Heart right ventricle (tissue), 16 donors: ENCODE results near the gene NPFFR1. TPM values are rescaled to one million over a fixed set of nuclear protein-coding genes. Genes with fewer than 3 reads are reported as not detected.
"Not testable (repeated sequence)": the region's sequence is repeated elsewhere in the genome, so short reads cannot be mapped to it uniquely, and the experiment has no call there.

Experiments
- ATAC-seq, 8 donors: fragments of 200-7000 bp; cut with Tn5 transposase; one replicate each; pipeline ENCODE4 v1.9.1; 2020; ENCODE audit warnings: mild to moderate bottlenecking in 8 of 8, moderate library complexity in 8 of 8, moderate number of reproducible peaks in 1 of 8
- DNase-seq, 2 donors: peaks; one replicate each; pipeline ENCODE4 v3.0.0-alpha.2; 2020
- H3K27ac ChIP-seq, 10 donors: fragments of 200-600 bp; sonication (generic) in 2 of 10; one replicate each; pipeline versions ENCODE4 v1.5.0 to v1.8.0; 2020 to 2022; ENCODE audit warnings: mild to moderate bottlenecking in 3 of 10
- H3K27me3 ChIP-seq, 7 donors: fragments of 200-600 bp; one replicate each; pipeline ENCODE4 v1.8.0; 2021 to 2022; ENCODE audit warnings: mild to moderate bottlenecking in 2 of 7
- H3K36me3 ChIP-seq, 9 donors: fragments of 200-600 bp; sonication (generic) in 1 of 9; one replicate each; pipeline versions ENCODE4 v1.5.0 to v1.8.0; 2020 to 2022; ENCODE audit warnings: mild to moderate bottlenecking in 2 of 9
- H3K4me1 ChIP-seq, 9 donors: fragments of 200-600 bp; sonication (generic) in 1 of 9; one replicate each; pipeline versions ENCODE4 v1.5.0 to v1.8.0; 2020 to 2022; ENCODE audit warnings: mild to moderate bottlenecking in 4 of 9
- H3K4me3 ChIP-seq, 10 donors: fragments of 200-600 bp; sonication (generic) in 2 of 10; one replicate each; pipeline versions ENCODE4 v1.5.0 to v1.8.0; 2020 to 2022; ENCODE audit warnings: mild to moderate bottlenecking in 7 of 10, moderate library complexity in 2 of 10
- H3K9me3 ChIP-seq, 11 donors: fragments of 200-600 bp in 10 of 11; sonication (generic) in 2 of 11; one replicate each; pipeline versions ENCODE4 v1.5.0 to v1.8.0; 2013 to 2022; ENCODE audit warnings: mild to moderate bottlenecking in 2 of 11, control low read depth in 1 of 11, moderate library complexity in 1 of 11
- CTCF ChIP-seq, 9 donors: fragments of 200-600 bp; sonication (generic) in 2 of 9; IDR thresholded peaks; one replicate each; pipeline versions ENCODE4 v1.5.0 to v1.8.0; 2021 to 2022; ENCODE audit warnings: antibody characterized with exemption in 9 of 9, mild to moderate bottlenecking in 5 of 9, moderate library complexity in 1 of 9
- WGBS, 2 donors: extraction: QIAGEN DNeasy Blood & Tissue Kit; methylation state at CpG; one replicate each; pipeline ENCODE4 v1.1.7; 2013; ENCODE audit warnings: inconsistent platforms in 1 of 2; 5-methylcytosine and 5-hydroxymethylcytosine counted together
- intact Hi-C, 10 donors: fragments of 100-400 bp; cut with DNase I; formaldehyde crosslinking; loops; one replicate each; pipeline versions ENCODE4 v1.11.1 to v1.14.2; 2022
- polyA plus RNA-seq, 2 donors: library from polyadenylated mRNA; stranded (reverse); fragments of 200-250 nt; gene quantifications; one replicate each; pipeline ENCODE4 v1.2.3, GENCODE V29; 2013
- total RNA-seq, 10 donors: library from RNA; stranded (reverse); fragmentation: NEBNext Ultra II Directional in 3 of 10; extraction: Animal tissue kit (Norgen Biotek cat#: 25700) in 3 of 10; gene quantifications; one replicate each; pipeline versions ENCODE4 v1.2.1 to v1.2.4, GENCODE V29; 2021 to 2023
- donor health status: Arrhythmogenic right ventricular cardiomyopathy.
- donor health status: ischemic (EF 13 %, LVEDD 7.1; RV severe dilation, severe dysfunction).
- donor health status: healthy with polysubstance abuse.
- donor health status: DM: no; HTN: yes; CAD: no.
- donor health status: DM: no; HTN: no; CAD: no.
- donor health status: ischemic (EF 25% LVEDD 6.9; RV normal size, moderate dysfunction).
- donor health status: ischemic (EF 25% LVEDD 5.7; RV mildly dilated, moderate dysfunction).
- donor health status: healthy.
- donor health status: DM: yes; HTN: yes; CAD: no.
- donor health status: Ischemic cardiomyopathy.
- donor health status: ischemic (EF 35%, LVEDD 5.7; RV mildly dilated, moderate dysfunction).
- donor health status: nonischemic (EF 11% LVEDD 7.7; RV severe dilation, severe dysfunction).
- donor health status: DM: yes; HTN: yes; CAD: no.
- donor health status: PGD.
- donor health status: ischemic (EF 29% LVEDD 5.4; RV normal size, mild dysfunction).
- donor health status: nonischemic (EF 23%, LVEDD 6.1; RV moderate dilation, normal function).

NPFFR1 gene
- total and polyA plus RNA-seq, 12 donors, result 0.07 TPM; not detected in 11

GRCh38 chr10:70228491-70228890 lies 55.3 kb downstream of the NPFFR1 start:
- Histone ChIP-seq H3K27ac (peak overlapping the region in 4 of 10 donors; percentile 10 to 37 (median 20)), H3K4me1 (peaks cover 0 to 53% (median 32%) of the 10 kb centered on the region in 9 donors), H3K9me3 (no peaks in the 10 kb centered on the region), H3K4me3 (no peak overlapping the region), H3K36me3 (peaks cover 0 to 41% (median 2%) of the 10 kb centered on the region in 9 donors), H3K27me3 (no peaks in the 10 kb centered on the region)
- ATAC-seq, result no peak
- no peak for TF ChIP-seq CTCF (IDR thresholded peaks at IDR 0.05)
- no peak for DNase-seq
- intact Hi-C loops, result loop anchor here in 5 of 10 donors (5.0 to 10.0 kb wide), 5 partner anchors 39 to 646 kb away; no protein-coding TSS in a partner anchor
- WGBS, 2 donors, result 51 to 64% methylated on average over 1 of the region's 1 CpG

- 68 to 83% methylated on average over 3 of the region's 3 CpGs for WGBS, 2 donors
- peak overlapping the region in 4 of 10 donors; percentile 10 to 37 (median 20) for H3K27ac ChIP-seq
- intact Hi-C loops, result loop anchor here in 5 of 10 donors (5.0 to 10.0 kb wide), 5 partner anchors 40 to 647 kb away; no protein-coding TSS in a partner anchor
Observed at GRCh38 chr10:70227548-70228320, 56.1 kb downstream of the NPFFR1 start.

DNA sequence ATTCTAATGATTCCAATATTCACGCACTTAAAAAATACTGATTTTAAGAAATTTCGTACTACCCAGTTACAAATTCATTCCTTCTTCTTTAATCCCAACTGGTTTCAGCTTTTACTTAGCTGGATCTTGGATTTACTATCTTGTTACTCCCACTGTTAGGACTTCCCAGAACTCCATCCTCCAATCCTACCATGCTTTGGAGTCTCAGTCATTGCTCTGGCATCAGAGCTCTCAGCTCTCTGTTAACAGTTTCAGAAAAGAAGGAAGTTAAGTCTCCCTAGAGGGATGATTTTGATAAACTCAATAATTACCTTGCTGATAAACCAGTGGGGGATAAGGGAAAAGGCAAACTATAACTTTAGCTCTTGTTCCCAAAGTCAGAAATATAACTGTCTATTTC lies 60.1 kb downstream of the NPFFR1 start:
- no peak overlapping the region for H3K27ac ChIP-seq
- intact Hi-C loops, result loop anchor here in 6 of 10 donors (2.0 to 10.0 kb wide), 5 partner anchors 51 to 651 kb away; no protein-coding TSS in a partner anchor
- ATAC-seq (no peak), DNase-seq (no peak)
- H3K4me1 ChIP-seq, result peaks cover 0 to 31% (median 23%) of the 10 kb centered on the region in 9 donors
- 96 to 97% methylated on average over 2 of the region's 2 CpGs for WGBS, 2 donors
- H3K36me3 ChIP-seq, result peaks cover 0 to 24% (median 0%) of the 10 kb centered on the region in 9 donors
- TF ChIP-seq CTCF (IDR thresholded peaks at IDR 0.05), result no peak
- no peak overlapping the region for H3K4me3 ChIP-seq
- no peaks in the 10 kb centered on the region for H3K9me3 ChIP-seq
- no peaks in the 10 kb centered on the region for H3K27me3 ChIP-seq

More at GRCh38 chr10:70227548-70228320, 56.1 kb downstream of the NPFFR1 start:
- peaks cover 0 to 41% (median 2%) of the 10 kb centered on the region in 9 donors for H3K36me3 ChIP-seq
- ATAC-seq (peak in 4 of 8 donors; percentile 29 to 56 (median 42)), DNase-seq (no peak)
- H3K9me3 ChIP-seq, result no peaks in the 10 kb centered on the region
- H3K4me1 ChIP-seq, result peaks cover 0 to 53% (median 32%) of the 10 kb centered on the region in 9 donors
- H3K27me3 ChIP-seq, result no peaks in the 10 kb centered on the region
- no peak for TF ChIP-seq CTCF (IDR thresholded peaks at IDR 0.05)
- no peak overlapping the region for H3K4me3 ChIP-seq

- intact Hi-C loops, result loop anchor here in 5 of 10 donors (2.0 to 10.0 kb wide), 5 partner anchors 52 to 652 kb away; no protein-coding TSS in a partner anchor
Observed at GRCh38 chr10:70222811-70223447, 60.9 kb downstream of the NPFFR1 start.

More at GRCh38 chr10:70222811-70223447, 60.9 kb downstream of the NPFFR1 start:
- not testable (repeated sequence) for H3K4me3 ChIP-seq, DNase-seq, ATAC-seq, H3K27me3 ChIP-seq, H3K9me3 ChIP-seq, H3K27ac ChIP-seq
- H3K36me3 ChIP-seq, result peaks cover 0 to 25% (median 0%) of the 10 kb centered on the region in 9 donors
- H3K4me1 ChIP-seq, result peaks cover 0 to 23% (median 18%) of the 10 kb centered on the region in 9 donors
- WGBS, 2 donors, result 84 to 90% methylated on average over 9 of the region's 9 CpGs
